IPS DF 4.7 (cell line): ENCODE data around the gene CCDC40.
"Not testable (repeated sequence)": the region's sequence is repeated elsewhere in the genome, so short reads cannot be mapped to it uniquely, and the experiment has no call there.

Experiments used
- DNase-seq: peaks from one replicate; pipeline ENCODE4 v3.0.0-alpha.2; 2013; ENCODE audit warnings: low spot score; ENCODE audit errors: extremely low read depth

The CCDC40 gene

DNA sequence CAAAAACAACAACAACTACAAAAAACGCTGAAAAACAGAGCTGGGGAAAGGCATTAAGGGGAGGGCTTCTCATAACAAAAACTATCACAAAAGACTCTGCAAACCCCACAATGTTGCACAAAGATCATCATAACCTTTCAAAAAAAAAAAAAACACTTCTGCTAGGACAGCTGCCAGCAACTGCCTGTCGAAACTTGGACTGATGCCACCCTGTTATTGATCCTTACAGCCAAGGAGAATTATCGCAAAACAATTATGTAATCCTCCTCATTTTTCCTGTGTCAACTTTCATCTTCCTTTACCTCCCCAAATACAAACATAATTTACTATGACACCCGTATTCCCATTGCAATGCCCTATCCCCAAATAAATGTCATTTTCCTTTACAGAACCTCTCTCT, 9.3 kb downstream of the CCDC40 start:
- no peak for DNase-seq

GRCh38 chr17:80046709-80047108, 10.3 kb downstream of the CCDC40 start:
- not testable (repeated sequence) for DNase-seq

GRCh38 chr17:80047176-80047575, 10.7 kb downstream of the CCDC40 start:
- no peak for DNase-seq

DNA sequence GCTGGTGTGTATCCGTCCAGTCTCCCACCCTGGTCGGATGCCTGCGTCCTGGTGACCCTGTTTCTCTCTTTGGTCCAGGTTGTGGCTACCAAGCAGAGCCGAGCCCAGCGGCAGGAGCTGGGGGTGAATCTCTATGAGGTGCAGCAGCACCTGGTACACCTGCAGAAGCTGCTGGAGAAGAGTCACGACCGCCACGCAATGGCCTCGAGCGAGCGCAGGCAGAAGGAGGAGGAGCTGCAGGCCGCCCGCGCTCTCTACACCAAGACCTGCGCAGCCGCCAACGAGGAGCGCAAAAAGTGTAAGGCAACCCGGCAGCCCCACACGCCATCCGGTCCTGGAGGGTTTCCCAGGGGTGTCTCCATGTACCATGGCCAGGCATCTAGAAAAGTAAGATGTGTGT, 13.5 kb downstream of the CCDC40 start:
- no peak for DNase-seq

GRCh38 chr17:80050706-80051105, 14.3 kb downstream of the CCDC40 start:
- DNase-seq, result no peak

DNA sequence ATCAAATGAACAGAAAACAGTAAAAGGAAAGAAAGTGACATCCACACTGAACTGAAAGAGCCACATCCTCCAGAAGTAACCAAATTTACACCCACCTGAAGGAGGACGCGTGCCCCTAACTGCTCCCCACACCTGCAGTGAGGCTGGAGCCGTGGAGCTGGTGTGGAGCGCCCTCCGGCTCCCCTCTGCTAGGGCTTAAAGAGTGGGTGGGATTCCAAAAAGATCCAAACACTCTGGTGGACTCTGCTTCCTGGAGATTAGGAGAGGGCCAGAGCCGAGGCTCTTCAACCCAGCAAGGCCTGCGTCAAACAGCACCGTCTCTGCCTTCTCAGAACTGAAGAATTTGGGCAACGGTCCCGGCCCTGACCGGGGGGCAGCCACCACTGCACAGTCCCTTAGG, 15.2 kb downstream of the CCDC40 start:
- no peak for DNase-seq

GRCh38 chr17:80053102-80053501, 16.7 kb downstream of the CCDC40 start:
- DNase-seq, result no peak

DNA sequence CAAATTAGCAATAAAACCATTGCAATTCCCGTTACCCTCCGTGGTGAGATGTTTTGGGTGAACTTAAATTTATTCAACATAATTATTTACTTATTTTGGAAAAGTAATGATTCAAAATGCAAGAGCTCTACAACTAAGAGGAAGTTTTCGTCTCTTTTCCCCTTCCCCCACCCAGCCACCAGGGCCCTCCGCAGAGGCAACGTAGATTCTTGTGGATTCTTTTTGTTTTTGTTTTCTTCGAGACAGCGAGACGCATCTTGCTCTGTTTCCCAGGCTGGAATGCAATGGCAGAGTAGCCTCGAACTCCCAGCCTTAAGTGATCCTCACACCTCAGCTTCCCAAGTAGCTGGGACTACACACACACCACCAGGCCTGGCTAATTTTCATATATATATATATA, 19.2 kb downstream of the CCDC40 start:
- no peak for DNase-seq

DNA sequence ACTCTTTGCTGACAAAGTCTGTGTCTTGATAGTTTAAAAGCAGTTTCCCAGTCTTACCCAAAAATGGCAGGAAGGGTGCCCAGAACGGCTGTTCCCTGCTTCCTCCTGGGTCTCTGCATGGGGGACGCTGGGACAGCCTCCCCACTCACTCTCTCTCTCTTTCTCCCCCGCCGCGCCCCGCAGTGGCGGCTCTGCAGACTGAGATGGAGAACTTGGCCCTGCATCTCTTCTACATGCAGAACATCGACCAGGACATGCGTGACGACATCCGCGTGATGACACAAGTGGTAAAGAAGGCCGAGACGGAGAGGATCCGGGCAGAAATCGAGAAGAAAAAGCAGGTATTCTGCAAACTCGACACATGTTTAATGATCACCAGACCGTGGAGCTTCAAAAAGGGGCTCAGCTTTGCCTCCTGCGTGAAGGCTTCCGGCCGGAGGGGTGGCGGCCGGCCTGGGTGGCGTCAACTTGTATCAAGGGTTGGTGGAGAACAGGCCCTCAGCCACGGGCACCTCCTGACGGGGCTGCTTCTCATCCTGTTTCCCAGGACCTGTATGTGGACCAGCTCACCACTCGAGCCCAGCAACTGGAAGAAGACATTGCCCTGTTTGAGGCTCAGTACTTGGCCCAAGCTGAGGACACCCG, 22.0 kb downstream of the CCDC40 start:
- DNase-seq, result no peak

DNA sequence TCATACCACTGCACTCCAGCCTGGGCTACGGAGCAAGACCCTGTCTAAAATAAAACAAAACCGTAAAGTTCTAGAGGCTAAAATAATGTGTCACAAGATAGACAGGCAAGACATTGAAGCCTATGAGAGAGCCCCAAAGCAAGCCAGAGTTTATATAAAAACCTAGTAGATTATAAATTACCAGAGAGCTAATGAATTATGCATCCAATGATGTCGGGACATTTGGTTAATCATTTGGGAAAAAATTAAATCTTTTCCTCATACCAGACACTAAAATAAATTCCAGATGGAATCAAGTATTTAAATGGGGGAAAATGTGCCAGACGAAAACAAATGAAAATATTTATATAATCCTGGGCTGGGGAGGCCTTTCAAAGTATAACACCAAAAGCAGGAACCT, 24.2 kb downstream of the CCDC40 start:
- no peak for DNase-seq

DNA sequence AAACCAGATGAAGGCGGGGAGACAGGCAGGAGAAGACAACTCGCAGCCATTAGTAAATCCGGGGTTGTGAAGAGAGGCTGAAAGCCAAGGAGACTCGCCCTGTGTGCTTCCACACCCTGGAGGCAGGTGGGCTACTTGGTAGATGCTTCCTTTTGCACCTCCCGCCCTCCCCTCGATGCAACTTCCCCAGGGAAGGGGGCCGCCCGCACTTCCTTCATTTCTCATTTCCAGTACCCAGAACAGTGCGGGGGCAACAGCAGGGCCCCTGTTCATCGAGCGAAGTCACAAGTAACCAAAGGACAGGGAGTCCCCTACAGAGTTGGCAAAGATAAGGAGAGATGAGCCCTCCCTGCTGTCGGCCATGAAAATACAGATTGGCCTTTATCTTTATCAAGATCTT, 25.0 kb downstream of the CCDC40 start:
- DNase-seq, result no peak

DNA sequence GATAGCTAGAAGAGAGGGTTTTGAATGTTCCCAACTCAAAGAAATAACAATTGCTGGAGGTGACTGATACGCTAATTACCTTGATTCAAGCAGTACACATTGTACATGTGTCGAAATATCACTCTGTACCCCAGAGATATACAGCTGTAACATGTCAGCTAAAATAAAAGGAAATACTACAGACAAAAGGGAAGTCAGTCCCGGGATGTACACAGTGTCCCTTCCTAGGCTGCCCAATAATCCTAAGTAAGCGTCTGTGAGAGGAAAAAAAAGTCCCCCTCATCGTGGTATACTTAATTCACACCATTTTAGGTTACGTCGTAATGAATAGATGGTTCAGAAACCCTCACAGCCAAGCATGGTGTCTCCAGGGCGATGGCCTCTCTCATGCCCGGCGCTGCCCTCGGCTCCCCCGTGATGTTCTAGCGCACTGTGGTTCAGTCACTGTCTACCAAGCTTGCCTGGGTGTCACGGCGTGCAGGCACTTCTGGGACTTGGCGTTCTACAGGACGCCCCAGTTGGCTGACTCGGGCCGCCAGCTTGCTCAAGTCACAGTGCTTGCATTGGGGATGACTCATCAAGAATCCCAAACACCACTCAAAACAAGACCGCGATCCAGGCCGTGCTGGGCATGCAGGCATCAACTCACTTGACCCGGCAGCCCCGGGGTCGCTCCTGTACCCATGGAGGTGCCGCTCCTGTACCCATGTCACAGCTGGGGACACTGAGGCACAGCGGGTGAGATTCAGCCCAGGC, 27.6 kb downstream of the CCDC40 start:
- no peak for DNase-seq

- DNase-seq, result no peak
These were observed 28.3 kb downstream of the CCDC40 start for GRCh38 chr17:80064696-80065095.

GRCh38 chr17:80065478-80066170, 29.2 kb downstream of the CCDC40 start:
- DNase-seq, result no peak

GRCh38 chr17:80067393-80067986, 31.0 kb downstream of the CCDC40 start:
- DNase-seq, result no peak

GRCh38 chr17:80068301-80069222, 32.1 kb downstream of the CCDC40 start:
- DNase-seq, result no peak

- no peak for DNase-seq
These were observed 34.1 kb downstream of the CCDC40 start for GRCh38 chr17:80070375-80071115.

DNA sequence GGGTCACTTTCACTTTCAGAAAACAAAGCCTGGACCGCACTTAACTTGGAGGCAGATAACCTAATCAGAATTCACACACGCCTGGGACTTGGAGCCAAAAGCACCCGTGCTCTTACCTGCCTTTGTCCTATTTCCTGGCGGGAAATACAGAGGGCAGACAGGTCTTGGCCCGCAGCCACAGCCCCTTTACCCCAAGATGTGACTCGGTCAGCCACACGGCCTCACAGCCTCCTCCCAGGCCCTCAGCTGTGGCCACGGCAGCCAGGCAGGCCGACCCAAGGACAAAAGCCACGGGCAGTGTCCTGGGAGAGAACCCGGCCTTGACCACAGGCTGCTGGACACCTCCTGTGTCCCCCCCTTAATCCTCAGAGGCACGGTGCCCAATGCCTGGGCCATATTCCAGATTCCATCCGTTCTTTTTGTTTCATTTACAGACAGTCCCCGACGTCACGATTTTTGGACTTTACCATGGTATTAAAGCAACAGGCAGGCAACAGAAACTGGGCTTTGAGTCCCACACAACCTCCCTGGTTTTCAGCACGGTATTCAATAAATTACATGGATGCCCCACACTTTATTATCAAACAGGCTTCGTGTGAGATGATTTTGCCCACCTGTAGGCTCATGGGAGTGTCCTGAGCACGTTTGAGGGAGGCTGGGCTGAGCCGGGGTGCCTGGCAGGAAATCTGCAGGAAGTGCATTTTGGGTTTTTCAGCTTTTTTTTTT, 34.8 kb downstream of the CCDC40 start:
- no peak for DNase-seq

GRCh38 chr17:80072410-80072809, 36.0 kb downstream of the CCDC40 start:
- DNase-seq, result no peak

DNA sequence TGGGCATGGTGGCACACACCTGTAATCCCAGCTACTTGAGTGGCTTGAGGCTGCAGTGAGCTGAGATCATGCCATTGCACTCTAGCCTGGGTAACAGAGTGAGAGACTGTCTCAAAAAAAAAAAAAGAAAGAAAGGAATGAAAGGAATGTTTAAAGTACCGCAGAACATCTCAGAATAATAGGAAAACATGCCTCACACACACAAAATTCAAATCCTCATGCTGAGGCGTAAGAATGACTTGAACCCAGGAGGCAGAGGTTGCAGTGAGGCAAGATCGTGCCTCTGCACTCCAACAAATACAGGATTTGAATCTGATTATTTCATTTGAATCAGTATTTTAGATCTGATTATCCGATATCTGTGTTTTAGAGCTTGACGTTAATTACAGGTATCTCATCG, 43.6 kb downstream of the CCDC40 start:
- DNase-seq, result no peak
